Erythroblast (primary cell): ENCODE measurements around the gene ANKS3.

Experiments used
- GATA1 ChIP-seq: IDR thresholded peaks from 2 replicates; pipeline ENCODE4 v1.6.1; 2011; ENCODE audit warnings: low read depth, mild to moderate bottlenecking, control low read depth, low read length, moderate library complexity
- POLR2A ChIP-seq: IDR thresholded peaks from 2 replicates; pipeline ENCODE4 v1.6.1; 2011; ENCODE audit warnings: mild to moderate bottlenecking, low read length

GRCh38 chr16:4682084-4682591, 51.9 kb downstream of the ANKS3 start:
- no peak for TF ChIP-seq POLR2A
- no peak for TF ChIP-seq GATA1
